GM23338 (cell line): ENCODE data around the gene ACOX3. TPM values are rescaled to one million over a fixed set of nuclear protein-coding genes. Genes with fewer than 3 reads are reported as not detected.
"Not testable (repeated sequence)": the region's sequence is repeated elsewhere in the genome, so short reads cannot be mapped to it uniquely, and the experiment has no call there.

Experiments
- ATAC-seq: fragments of 200-7000 bp; cut with Tn5 transposase; 3 replicates; pipeline ENCODE4 v1.9.1; 2020
- DNase-seq: peaks from one replicate; pipeline ENCODE4 v3.0.0-alpha.2; 2015; ENCODE audit warnings: low spot score
- H2AFZ ChIP-seq: fragments of 200-600 bp; sonication (generic); 2 replicates; pipeline ENCODE4 v1.8.0; 2016; ENCODE audit warnings: antibody characterized with exemption, mild to moderate bottlenecking, moderate library complexity
- H3F3A ChIP-seq: fragments of 200-600 bp; sonication (generic); replicated peaks from 2 replicates; pipeline ENCODE4 v1.8.0; 2017; ENCODE audit warnings: antibody characterized with exemption, mixed run types, low read depth
- H3K27ac ChIP-seq: fragments of 200-600 bp; sonication (generic); 2 replicates; pipeline ENCODE4 v1.6.1; 2016; ENCODE audit warnings: low read depth
- H3K27me3 ChIP-seq: fragments of 200-600 bp; sonication (generic); 2 replicates; pipeline ENCODE4 v1.8.0; 2016; ENCODE audit warnings: mild to moderate bottlenecking, mixed run types, moderate library complexity; ENCODE audit not compliant: insufficient read depth
- H3K36me3 ChIP-seq: fragments of 200-600 bp; sonication (generic); 2 replicates; pipeline ENCODE4 v1.8.0; 2016; ENCODE audit warnings: mild to moderate bottlenecking; ENCODE audit not compliant: insufficient read depth
- H3K4me1 ChIP-seq: fragments of 200-600 bp; sonication (generic); 2 replicates; pipeline ENCODE4 v1.8.0; 2016; ENCODE audit warnings: mild to moderate bottlenecking, moderate library complexity; ENCODE audit not compliant: insufficient read depth
- H3K4me2 ChIP-seq: fragments of 200-600 bp; sonication (generic); 2 replicates; pipeline ENCODE4 v1.7.1; 2017; ENCODE audit warnings: mixed run types
- H3K4me3 ChIP-seq: fragments of 200-600 bp; sonication (generic); 2 replicates; pipeline ENCODE4 v1.6.1; 2016; ENCODE audit warnings: mixed run types
- H3K79me2 ChIP-seq: fragments of 200-600 bp; sonication (generic); replicated peaks from 2 replicates; pipeline ENCODE4 v1.8.0; 2017; ENCODE audit warnings: mild to moderate bottlenecking; ENCODE audit not compliant: insufficient read depth
- H3K9me2 ChIP-seq: fragments of 200-600 bp; sonication (generic); 2 replicates; pipeline ENCODE4 v1.8.0; 2017; ENCODE audit not compliant: insufficient read depth
- H4K20me1 ChIP-seq: fragments of 200-600 bp; sonication (generic); replicated peaks from 2 replicates; pipeline ENCODE4 v1.8.0; 2017; ENCODE audit warnings: mild to moderate bottlenecking; ENCODE audit not compliant: insufficient read depth
- H3K27ac Mint-ChIP-seq: 2 replicates; pipeline ENCODE4 v1.8.0; 2020; ENCODE audit warnings: inconsistent platforms, mild to moderate bottlenecking, moderate library complexity, mixed read lengths
- H3K27me3 Mint-ChIP-seq: 3 replicates; pipeline ENCODE4 v1.8.0; 2022; ENCODE audit warnings: low read depth, mild to moderate bottlenecking, moderate library complexity, mixed read lengths, inconsistent platforms; ENCODE audit not compliant: insufficient read depth, poor library complexity
- H3K36me3 Mint-ChIP-seq: 3 replicates; pipeline ENCODE4 v1.8.0; 2021; ENCODE audit warnings: low read depth, mild to moderate bottlenecking, inconsistent platforms, moderate library complexity, mixed read lengths
- H3K4me1 Mint-ChIP-seq: 3 replicates; pipeline ENCODE4 v1.8.0; 2020; ENCODE audit warnings: mild to moderate bottlenecking, inconsistent platforms, mixed read lengths
- H3K4me3 Mint-ChIP-seq: 3 replicates; pipeline ENCODE4 v1.8.0; 2021; ENCODE audit warnings: moderate library complexity, mild to moderate bottlenecking, inconsistent platforms, mixed read lengths
- H3K9me3 Mint-ChIP-seq: 3 replicates; pipeline ENCODE4 v1.8.0; 2020; ENCODE audit warnings: moderate library complexity, mild to moderate bottlenecking, inconsistent platforms, mixed read lengths
- CREB1 ChIP-seq: fragments of 250-450 bp; sonication (Bioruptor Pico); IDR thresholded peaks from 2 replicates; pipeline ENCODE4 v1.5.0; 2020; ENCODE audit warnings: low read depth, mild to moderate bottlenecking, moderate library complexity
- ETS1 ChIP-seq: IDR thresholded peaks from 2 replicates; pipeline ENCODE4 v1.6.1; 2016; ENCODE audit warnings: antibody characterized with exemption
- EZH2 ChIP-seq: fragments of 200-600 bp; sonication (generic); IDR thresholded peaks from one replicate; pipeline ENCODE4 v1.8.0; 2017; ENCODE audit warnings: antibody characterized with exemption, mild to moderate bottlenecking, low read depth; ENCODE audit not compliant: unreplicated experiment
- ZNF331 ChIP-seq: fragments of 250-450 bp; sonication (Bioruptor Pico); IDR thresholded peaks from 2 replicates; pipeline ENCODE4 v1.5.0; 2020; ENCODE audit warnings: low read depth, mild to moderate bottlenecking, moderate library complexity
- ZNF462 ChIP-seq: fragments of 250-450 bp; sonication (Bioruptor Pico); IDR thresholded peaks from 2 replicates; pipeline ENCODE4 v1.5.0; 2020; ENCODE audit warnings: mild to moderate bottlenecking, moderate library complexity
- polyA plus RNA-seq: library from polyadenylated mRNA; unstranded; fragments of >200 nt; fragmentation: Nextera tagmentation; extraction: Ambion mirVana; gene quantifications from 2 replicates; pipeline ENCODE4 v1.2.1, GENCODE V29; 2016
- total RNA-seq: library from RNA; depleted of rRNA; stranded (reverse); fragments of >200 nt; shearing (Covaris generic); gene quantifications from 2 replicates; pipeline ENCODE4 v1.2.3, GENCODE V29; 2014

The ACOX3 gene
- total and polyA plus RNA-seq, 2 experiments from 2014 or later, result 6.4 to 17.2 TPM

DNA sequence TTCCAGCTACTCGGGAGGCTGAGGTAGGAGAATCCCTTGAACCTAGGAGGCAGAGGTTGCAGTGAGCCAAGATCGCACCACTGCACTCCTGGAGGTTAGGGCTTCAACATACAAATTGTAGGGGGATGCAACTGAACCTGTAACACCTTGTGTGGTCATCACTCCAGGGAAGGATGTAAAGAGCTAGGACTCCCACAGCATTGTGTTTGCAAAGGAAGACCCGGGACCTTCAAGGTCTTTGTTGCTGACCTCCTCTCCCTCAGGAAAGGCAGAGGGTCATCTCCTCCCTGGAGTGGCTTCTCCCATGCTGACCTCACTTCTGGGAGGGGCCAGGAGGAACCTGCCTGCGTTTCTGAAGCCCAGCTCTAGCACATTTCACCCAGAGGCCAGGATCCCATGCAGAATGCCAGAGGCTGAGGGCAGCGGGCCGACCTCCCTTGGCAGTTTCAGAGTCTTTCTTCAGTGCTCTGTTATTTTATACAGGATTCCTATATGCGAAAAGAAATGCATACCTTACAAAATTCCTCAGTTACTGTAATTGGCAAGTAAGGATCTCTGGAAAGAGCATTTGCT, 90.8 kb downstream of the ACOX3 start (continued):
- TF ChIP-seq ETS1 (no peak), CREB1 (CRISPR knock-in tag) (no peak), ZNF331 (CRISPR knock-in tag) (no peak)

- peaks cover 26% of the 10 kb centered on the region for H3K27me3 Mint-ChIP-seq
- not testable (repeated sequence) for H3F3A ChIP-seq, H3K9me2 ChIP-seq
These were observed 91.3 kb downstream of the ACOX3 start for GRCh38 chr4:8349236-8349635.

DNA sequence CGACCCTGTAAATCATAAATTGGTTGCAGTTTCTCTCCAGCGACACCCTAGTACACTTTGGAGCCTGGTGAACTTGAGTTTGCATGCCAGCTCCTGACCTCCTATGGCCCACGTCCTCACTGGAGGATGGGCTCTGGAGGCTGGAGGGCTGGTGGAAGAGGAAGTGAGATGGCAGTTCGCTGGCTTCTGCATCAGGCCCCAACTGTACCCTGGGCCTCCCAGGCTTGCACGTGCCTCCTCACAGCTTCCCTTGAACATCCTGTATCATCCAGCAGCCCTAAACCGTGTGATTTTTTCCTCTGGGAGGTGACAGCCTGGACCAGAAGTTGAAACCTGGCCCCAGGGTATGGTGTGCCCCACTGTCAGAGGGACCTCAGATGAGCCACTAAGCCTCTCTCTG, 92.5 kb downstream of the ACOX3 start:
- Histone ChIP-seq H3K36me3 (no peaks in the 10 kb centered on the region), H2AFZ (no peak overlapping the region), H3K4me3 (no peak overlapping the region), H3K9me2 (no peaks in the 10 kb centered on the region), H3K4me1 (no peaks in the 10 kb centered on the region; the same call in 1 of the 2 replicates), H3K79me2 (no peaks in the 10 kb centered on the region), H3F3A (no peaks in the 10 kb centered on the region), H3K27ac (no peak overlapping the region), H3K4me2 (no peak overlapping the region), H4K20me1 (no peaks in the 10 kb centered on the region), H3K27me3 (no peaks in the 10 kb centered on the region)
- no peak for ATAC-seq
- DNase-seq, result no peak
- no peaks in the 10 kb centered on the region for H3K36me3 Mint-ChIP-seq
- no peak overlapping the region for H3K4me3 Mint-ChIP-seq
- H3K27me3 Mint-ChIP-seq, result peaks cover 23% of the 10 kb centered on the region
- no peaks in the 10 kb centered on the region for H3K9me3 Mint-ChIP-seq
- peaks cover 20% of the 10 kb centered on the region for H3K4me1 Mint-ChIP-seq
- TF ChIP-seq EZH2, result no peak
- TF ChIP-seq ZNF462 (CRISPR knock-in tag), result no peak
- no peak for TF ChIP-seq ZNF331 (CRISPR knock-in tag)
- no peak overlapping the region for H3K27ac Mint-ChIP-seq

More at GRCh38 chr4:8349236-8349635, 91.3 kb downstream of the ACOX3 start:
- not testable (repeated sequence) for H3K9me3 Mint-ChIP-seq, H3K36me3 ChIP-seq, H3K27ac ChIP-seq, H3K4me3 Mint-ChIP-seq, H3K27me3 ChIP-seq, H3K79me2 ChIP-seq, H3K36me3 Mint-ChIP-seq, H3K4me2 ChIP-seq, DNase-seq, H2AFZ ChIP-seq, H3K4me3 ChIP-seq, H3K27ac Mint-ChIP-seq, ATAC-seq, H3K4me1 ChIP-seq, H4K20me1 ChIP-seq
- H3K4me1 Mint-ChIP-seq, result peaks cover 20% of the 10 kb centered on the region
